GM18907 (cell line): ENCODE data around the gene ASB9.
"Not testable (repeated sequence)": the region's sequence is repeated elsewhere in the genome, so short reads cannot be mapped to it uniquely, and the experiment has no call there.

Experiments
- ATAC-seq: cut with Tn5 transposase; IDR thresholded peaks from one replicate; pipeline ENCODE4 v1.9.1; 2021; ENCODE audit warnings: mild to moderate bottlenecking, moderate library complexity; ENCODE audit not compliant: unreplicated experiment

ASB9 gene, protein sequence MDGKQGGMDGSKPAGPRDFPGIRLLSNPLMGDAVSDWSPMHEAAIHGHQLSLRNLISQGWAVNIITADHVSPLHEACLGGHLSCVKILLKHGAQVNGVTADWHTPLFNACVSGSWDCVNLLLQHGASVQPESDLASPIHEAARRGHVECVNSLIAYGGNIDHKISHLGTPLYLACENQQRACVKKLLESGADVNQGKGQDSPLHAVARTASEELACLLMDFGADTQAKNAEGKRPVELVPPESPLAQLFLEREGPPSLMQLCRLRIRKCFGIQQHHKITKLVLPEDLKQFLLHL

DNA sequence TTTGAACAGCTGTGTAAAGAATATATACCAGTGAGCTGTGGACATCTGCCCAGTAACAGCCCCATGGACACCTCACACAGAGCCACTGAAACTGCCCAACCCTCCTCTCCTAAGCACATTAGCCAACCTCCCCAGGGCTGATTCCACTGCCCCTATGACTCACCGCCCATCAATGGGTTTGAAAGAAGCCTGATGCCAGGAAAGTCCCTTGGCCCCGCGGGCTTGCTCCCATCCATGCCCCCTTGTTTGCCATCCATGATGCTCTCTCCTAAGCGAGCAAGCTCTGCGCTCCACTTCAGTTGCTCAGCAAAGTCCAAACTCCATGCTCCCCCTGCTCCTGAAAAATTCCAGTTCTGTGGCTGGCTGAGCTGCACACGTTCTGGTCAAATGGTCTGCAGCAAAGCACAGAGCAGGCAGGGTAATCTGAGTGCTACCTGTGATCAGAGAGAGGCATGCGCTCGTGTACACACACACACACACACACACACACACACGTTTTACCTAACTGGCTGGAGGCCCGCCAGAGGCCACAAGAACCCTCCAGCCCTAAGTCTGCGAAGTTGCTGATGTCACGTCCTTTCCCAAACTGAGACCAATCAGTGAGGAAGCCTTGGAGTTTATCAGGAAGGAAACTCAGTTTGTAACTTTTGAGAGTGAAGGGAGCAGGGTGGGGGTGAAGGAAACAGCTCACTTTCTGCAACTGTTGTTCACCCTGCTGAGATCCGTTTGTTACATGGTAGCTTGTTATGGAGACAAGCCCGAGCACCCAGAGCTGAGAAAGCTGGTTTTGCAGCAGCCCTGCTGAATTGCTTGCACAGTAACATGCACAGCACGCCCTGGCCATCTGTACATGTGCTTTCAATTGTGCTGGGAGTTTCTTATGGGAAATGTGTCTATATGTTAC is at the start of gene ASB9:
ASB9 (minus strand) TSS at position 466 of the 904 bp plus-strand sequence; CDS start at position 257, 209 bp downstream.
- peak; percentile 89 for ATAC-seq

DNA sequence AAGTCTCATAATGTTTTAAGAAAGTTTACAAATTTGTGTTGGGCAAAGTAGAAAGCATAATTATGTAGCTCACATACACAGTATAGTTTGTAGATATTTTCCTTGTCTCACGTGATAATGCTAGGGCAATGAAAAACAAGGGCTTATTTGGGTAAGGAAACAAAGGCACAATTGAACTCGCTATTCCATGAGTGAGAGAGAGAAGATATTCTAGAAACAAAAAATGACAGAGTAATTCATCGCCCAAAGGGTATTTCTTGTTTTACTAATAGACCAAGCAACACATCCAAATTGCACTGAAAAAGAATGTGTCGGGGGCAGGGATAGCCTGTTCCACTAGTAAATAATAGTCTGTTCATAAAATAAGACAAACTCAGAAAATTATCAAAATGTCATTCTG is 49.2 kb upstream of the ASB9 start:
- no peak for ATAC-seq

DNA sequence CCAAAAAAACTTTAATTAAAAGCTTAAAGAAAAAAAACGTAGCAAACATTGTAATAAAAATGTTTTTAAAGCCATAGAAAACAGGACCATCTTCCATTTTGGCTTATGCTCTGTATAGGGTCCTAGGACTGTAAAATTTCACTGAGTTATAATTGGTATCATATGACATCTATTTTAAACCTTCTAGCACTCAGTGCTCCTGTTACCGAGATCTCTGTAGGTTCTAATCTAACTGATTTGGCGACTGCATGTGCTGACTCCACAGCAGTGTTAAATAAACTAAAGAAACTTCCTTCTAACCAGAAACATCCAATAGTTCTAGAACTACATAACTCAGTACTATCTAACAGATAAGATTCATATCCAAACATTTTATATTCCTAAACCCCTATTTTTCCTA is 45.6 kb upstream of the ASB9 start, which contains the start of gene ASB11:
ASB11 (minus strand) TSS at position 132 of the 400 bp plus-strand sequence; CDS start at position 97, 35 bp downstream.
- ATAC-seq: no peak

DNA sequence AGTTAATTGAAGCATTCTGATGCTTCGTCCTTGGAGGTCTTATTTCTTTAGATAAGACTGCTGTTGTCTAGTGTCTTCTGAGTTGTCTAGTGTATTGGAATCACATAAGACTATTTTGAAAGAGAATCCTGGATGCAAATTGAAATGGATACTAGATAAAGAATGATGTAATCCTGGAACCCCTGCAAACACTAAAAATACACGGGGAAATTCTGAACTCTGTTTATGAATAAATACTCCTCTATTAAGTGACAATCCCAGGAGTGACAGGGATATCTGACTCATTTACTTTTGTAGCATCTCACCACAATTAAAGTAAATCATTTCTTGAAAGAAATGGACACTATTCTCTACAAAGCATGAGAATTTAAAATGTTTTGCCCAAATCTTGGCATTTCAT is 44.6 kb upstream of the ASB9 start:
- ATAC-seq: no peak

DNA sequence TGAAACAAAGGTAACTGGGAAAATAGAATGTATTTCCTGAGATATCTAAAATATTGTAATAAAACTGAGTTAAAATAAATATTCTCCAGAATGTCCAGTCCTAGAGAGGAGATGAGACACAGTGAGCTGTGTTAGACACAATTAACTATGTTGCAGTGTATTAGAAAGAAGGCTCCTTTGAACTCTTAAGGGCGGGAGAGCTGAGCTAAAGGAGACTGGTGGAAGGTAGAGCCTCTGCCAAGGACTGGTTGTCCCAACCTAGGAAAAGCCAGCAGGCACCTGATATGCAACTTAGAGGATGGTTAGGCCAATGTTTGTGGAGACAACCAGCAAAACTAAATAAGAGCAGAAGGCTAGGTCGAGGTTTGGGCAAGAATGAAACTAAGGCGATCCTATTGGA is 41.2 kb upstream of the ASB9 start:
- no peak for ATAC-seq

DNA sequence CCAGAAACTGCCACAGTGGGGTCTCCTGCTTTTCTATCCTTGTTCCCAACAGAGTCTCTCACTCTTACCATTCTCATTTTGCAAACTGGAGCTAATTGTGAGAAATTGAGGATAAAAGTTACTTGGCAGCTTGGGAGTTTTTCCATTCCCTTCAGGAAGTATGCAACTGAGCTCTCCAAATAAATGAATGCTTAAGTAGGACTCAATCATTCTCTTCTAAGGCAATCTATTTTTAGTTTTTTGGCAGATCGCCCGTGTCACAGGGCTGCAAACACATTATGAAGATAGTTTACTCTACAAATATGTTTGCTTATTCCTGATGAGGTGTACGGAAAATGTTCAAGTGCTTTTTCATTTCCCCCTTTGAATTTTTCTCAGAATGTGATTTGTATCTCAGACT is 40.2 kb upstream of the ASB9 start:
- ATAC-seq: no peak

DNA sequence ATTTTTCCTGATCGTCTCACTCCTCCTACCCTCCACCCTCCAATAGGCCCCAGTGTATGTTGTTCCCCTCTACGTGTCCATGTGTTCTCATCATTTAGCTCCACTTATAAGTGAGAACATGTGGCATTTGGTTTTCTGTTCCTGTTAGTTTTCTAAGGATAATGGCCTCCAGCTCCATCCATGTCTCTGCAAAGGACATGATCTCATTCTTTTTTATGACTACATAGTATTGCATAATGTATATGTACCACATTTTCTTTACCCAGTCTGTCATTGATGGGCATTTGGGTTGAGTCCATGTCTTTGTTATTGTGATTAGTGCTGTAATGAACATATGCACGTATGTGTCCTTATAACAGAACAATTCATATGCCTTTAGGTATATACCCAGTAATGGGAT is 36.0 kb upstream of the ASB9 start:
- ATAC-seq: not testable (repeated sequence)

DNA sequence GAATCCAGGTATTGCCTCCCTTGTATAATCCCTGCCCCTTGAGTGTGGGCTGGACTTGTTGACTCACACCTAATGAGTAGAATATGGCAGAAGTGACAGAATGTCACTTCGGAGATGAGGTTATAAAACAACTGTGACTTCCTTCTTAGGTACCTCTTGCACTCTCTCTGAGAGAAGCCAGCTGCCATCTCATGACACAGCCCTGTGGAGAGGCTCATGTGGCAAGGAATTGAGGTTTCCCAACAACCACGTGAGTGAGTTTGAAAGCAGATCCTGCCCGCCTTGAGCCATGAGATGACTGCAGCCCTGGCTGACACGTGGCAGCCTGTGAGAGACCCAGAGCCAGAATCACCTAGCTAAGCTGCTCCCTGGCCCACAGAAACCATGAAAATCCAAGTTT is 32.0 kb upstream of the ASB9 start:
- peak; percentile 74 for ATAC-seq

DNA sequence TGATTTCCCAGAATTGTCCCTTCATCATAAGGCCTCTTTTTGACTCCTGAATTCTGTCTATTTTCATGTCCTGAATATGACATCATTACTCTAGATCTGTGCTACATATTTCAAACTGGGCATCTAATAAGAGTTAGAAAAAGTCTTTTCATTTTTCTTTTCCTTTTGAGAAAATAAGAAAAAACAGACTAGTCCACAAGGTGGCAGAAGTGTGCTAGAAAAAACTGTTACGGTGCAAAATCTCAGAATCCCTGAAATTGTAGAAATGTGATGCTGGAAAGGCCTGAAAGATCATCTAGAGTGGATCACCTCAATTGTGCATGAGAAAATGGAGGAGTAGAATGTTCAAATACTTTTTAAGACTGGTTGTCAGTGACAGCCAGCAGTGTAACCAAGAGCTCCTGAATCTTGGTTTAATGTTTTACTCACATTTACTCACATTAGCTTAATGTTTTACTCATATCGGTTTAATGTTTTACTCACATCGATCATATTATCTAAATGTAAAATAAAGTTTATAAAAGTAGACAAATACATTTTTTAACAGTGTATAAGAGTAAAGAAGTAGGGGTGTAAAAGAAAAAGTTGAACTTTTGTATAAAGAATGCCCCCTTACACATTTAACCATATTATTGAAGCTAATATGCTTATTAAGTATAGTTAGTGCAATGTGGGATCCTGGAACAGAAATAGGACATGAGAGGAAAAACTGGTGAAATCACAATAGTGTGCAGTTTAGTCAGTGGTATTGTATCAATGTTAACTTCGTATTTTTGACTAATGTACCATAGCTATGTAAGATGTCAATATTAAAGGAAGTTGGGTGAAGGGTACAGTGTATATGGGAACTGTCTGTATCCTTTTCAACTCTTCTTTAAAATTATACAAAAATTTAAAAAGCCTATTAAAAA is 30.3 kb upstream of the ASB9 start:
- no peak for ATAC-seq

DNA sequence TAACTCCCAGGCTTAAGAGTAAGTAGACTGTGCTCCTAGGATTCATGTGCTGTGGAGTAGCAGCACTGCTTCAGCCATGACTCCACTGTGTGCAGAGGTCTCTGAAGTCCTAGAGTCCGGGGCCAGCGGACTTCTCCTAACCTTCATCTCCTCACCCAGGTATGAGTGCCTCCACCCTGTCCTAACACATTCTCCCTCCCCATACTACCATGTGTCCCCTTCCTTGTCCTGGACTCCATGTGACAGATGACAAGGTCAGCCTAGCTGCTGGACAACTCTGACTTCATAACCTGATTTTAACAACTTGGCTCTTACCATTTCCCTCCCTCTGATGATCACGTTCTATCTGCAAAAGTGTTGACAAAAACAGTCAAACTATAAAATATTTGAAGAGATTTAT is 28.9 kb upstream of the ASB9 start:
- ATAC-seq: no peak

DNA sequence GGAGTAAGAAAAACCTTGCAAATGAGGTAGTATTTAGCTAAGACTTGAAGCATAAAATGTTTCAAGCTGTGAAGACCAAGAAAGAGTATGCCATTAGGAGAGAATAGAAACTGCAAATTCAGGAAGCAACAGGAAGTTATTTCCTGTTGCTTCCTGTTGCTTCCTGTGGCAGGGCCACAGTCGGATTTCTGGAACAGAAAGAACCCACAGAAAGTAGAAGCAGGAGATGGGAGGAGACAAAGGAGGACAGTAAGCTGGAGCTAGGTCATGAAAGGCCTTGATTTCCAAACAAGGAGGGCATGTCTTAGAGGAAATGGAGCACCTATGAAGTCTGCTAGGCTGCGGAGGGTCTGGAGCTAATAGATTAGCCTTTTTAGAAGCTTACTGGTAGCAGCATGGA is 28.3 kb upstream of the ASB9 start:
- ATAC-seq: no peak

DNA sequence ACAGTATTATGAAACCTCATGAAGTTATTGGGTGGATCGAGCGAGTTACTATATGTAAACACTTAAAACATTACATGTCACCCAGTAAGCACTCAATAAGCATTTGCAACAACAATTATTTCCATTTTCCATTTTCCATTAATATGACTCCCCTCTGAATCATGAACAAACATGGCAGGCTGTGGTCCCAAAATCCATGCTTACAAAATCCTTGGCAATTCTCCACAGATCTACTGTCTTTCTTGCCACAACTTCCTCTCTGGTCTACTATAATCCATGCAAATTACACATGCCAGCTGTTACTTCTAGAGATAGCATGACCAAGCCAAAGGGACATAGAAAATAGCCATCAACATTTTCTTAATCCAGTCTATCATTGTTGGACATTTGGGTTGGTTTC is 23.6 kb upstream of the ASB9 start:
- no peak for ATAC-seq

DNA sequence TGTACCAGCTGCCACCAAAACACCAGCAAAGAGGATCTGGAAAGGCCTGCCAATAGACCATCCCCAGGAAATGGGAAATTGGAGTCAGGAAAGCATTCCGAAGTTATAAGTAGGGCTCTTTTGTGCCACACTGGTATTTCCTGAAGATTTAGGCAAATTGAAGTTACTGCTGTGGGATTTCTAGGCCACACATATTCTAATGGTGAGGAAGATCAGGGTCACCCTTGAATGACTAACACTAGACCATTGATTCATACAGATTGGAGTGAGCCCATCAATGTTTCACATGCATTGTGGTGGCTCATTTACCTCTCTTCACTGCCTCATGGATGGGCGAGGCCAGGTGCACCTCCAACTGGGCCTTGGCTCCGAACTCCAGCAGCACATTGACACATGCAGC is 23.0 kb upstream of the ASB9 start:
- no peak for ATAC-seq

DNA sequence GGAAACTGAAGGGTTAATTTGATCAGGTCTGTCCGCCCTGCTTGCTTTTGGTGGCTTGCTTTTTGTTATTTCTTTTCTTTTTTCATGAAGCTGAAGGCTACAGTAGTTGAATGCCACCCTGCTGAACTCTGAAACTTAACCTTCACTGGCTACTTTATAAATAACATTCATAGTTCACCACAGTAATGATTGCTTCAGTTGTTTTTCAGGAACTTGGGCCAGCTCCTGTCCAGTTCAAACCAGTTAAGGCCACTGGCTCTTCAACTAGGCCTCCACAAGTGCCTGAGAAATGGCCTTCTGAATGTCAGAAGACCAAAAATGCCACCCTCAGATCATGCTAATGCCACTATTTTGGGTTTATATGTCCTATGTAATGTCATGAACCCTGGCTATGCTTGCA is 7.7 kb upstream of the ASB9 start:
- ATAC-seq: no peak

DNA sequence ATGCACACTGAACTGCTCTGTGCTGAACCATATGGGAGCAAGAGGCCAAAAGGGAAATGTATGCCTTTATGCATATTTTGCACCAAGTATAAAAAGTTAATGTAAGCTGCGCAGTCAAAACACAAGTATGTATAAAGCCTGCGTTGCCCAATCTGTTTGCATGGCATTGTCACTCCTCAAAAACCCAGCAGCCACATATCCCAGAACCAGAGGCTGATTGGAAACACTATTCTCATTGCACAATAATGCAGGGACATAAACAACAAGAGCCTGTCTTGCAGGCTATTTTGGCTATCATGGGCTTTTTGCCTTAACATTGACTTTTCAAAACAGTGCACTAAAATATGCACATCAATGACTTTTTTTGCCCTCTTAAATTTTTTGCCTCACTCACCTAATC is 5.1 kb upstream of the ASB9 start:
- no peak for ATAC-seq

DNA sequence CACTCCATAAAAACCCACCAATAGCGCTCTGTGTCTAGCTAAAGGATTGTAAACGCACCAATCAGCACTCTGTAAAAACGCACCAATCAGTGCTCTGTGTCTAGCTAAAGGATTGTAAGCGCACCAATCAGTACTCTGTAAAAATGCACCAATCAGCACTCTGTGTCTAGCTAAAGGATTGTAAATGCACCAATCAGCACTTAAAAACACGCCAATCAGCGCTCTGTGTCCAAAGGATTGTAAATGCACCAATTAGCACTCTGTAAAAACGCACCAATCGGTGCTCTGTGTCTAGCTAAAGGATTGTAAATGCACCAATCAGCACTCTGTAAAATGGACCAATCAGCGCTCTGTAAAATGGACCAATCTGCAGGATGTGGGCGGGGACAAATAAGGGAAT is 3.4 kb upstream of the ASB9 start:
- not testable (repeated sequence) for ATAC-seq

DNA sequence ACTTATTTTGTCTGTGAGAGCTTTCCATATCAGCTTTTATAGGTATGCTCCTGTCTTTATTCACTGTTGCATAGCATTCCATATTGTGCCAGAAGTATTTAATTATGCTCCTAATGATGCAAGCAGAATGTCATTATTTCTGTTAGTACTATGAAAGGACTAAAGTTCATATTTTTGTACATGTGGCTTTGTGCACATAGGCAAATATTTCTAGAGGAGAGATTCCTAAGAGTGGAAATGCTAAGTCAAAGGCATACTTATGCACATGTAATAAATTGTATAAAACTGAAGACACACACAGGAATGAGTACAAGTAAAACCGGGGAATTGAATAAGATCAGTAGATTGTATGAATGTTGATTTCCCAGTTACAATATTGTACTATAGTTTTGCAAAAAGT is 1.9 kb upstream of the ASB9 start:
- no peak for ATAC-seq

DNA sequence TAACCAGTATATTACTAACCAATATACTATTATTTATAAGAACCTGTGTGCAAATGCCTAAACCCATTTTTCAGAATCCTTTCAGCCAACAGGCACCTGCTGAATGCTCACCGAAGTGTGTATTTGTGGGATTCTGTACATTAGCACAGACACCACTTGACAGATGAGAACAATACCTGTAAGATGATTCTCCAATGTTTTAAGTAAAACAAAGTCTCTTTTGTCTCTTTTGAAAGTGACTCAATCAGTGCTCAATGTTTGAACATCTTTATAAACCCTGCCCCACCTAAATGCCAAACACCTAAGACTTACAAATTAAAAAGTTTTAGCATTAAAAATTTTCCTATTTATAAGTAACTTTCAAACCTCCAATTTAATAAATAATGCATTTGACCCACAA is 763 bp downstream of the ASB9 start:
- no peak for ATAC-seq

DNA sequence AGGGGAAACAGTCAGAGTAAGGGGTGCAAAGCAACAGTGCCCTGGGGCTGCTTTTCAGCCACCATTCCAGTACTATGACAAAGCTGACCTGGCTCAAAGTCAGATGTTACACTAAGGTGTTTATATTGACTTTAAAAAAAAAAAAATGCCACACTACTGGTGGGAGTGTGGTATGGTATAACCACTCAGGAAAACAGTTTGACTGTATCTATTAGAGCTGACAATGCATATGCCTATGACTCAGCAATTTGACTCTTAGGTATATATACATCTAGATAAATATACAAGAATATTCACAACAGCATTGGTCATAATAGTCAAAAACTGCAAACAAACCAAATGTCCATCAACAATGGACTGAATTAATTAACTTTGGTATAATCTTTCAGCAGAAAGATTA is 15.0 kb downstream of the ASB9 start:
- no peak for ATAC-seq

DNA sequence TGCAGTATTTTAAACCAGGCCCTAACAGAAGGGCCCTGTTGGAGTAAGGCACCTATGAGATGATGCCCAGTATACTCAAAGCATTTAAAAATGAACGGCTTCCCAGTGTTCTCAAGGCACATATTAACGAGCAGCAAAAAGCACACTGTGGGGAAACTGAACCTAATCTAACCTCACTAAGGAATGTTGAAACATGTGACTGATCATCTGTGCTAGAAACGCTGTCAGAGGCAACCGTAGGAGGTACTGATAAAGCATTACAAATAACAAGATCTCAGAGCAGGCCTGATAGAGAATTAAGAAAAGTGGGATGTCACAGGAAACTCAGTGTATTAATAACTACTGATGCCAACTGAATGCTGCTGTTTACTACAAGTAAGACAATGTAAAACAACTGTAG is 24.0 kb downstream of the ASB9 start:
- no peak for ATAC-seq

DNA sequence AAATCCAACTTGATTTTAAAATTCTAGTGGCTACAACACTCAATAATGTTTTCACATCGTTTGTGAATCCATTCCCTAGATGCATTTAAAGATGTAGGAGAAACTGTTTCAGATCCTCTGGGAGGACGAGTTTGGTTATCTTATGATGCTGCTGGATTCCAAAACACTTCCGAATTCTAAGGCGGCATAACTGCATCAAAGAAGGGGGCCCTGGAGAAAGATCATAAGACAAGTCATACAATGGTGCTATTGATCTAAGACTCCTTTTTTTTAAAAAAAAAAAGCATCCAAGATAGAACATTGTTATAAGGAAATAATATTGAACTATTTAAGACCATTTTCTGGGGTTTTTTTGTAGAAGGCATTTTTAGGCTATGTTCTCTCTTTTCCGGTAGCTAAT is 25.5 kb downstream of the ASB9 start:
- no peak for ATAC-seq
